H9 (cell line): ENCODE results near the gene AVEN. TPM values are rescaled to one million over a fixed set of nuclear protein-coding genes. Genes with fewer than 3 reads are reported as not detected.

Experiments
- DNase-seq: peaks from one replicate; pipeline ENCODE4 v3.0.0-alpha.2; 2017
- H2AFZ ChIP-seq: one replicate; pipeline ENCODE4 v1.6.1; 2013; ENCODE audit warnings: mild to moderate bottlenecking, low read length, control low read depth, moderate library complexity
- H2AK5ac ChIP-seq: 2 replicates; pipeline ENCODE4 v1.6.1; 2013; ENCODE audit warnings: low read length, control low read depth, mixed read lengths; ENCODE audit not compliant: insufficient read length
- H2BK120ac ChIP-seq: one replicate; pipeline ENCODE4 v1.6.1; 2013; ENCODE audit warnings: low read depth, mild to moderate bottlenecking, low read length, control low read depth, inconsistent platforms; ENCODE audit not compliant: poor library complexity, severe bottlenecking
- H2BK12ac ChIP-seq: 2 replicates; pipeline ENCODE4 v1.6.1; 2013; ENCODE audit warnings: low read length, control low read depth, mixed read lengths, low read depth; ENCODE audit not compliant: insufficient read length
- H2BK15ac ChIP-seq: 2 replicates; pipeline ENCODE4 v1.6.1; 2013; ENCODE audit warnings: low read depth, low read length, control low read depth
- H2BK20ac ChIP-seq: one replicate; pipeline ENCODE4 v1.6.1; 2013; ENCODE audit warnings: low read depth, mild to moderate bottlenecking, low read length, control low read depth, inconsistent platforms; ENCODE audit not compliant: poor library complexity, severe bottlenecking
- H2BK5ac ChIP-seq: 2 replicates; pipeline ENCODE4 v1.6.1; 2013; ENCODE audit warnings: low read length, control low read depth, mixed read lengths; ENCODE audit not compliant: insufficient read length
- H3K14ac ChIP-seq: 2 replicates; pipeline ENCODE4 v1.6.1; 2013; ENCODE audit warnings: low read length, control low read depth; ENCODE audit not compliant: insufficient read depth
- H3K18ac ChIP-seq: 2 replicates; pipeline ENCODE4 v1.6.1; 2013; ENCODE audit warnings: low read depth, mild to moderate bottlenecking, mixed read lengths, low read length, control low read depth; ENCODE audit not compliant: insufficient read length
- H3K23ac ChIP-seq: 2 replicates; pipeline ENCODE4 v1.6.1; 2013; ENCODE audit warnings: low read length, control low read depth, mixed read lengths, low read depth; ENCODE audit not compliant: insufficient read length
- H3K23me2 ChIP-seq: 2 replicates; pipeline ENCODE4 v1.6.1; 2013; ENCODE audit warnings: low read depth, mild to moderate bottlenecking, mixed read lengths, low read length, control low read depth; ENCODE audit not compliant: insufficient read length, poor library complexity, severe bottlenecking
- H3K27ac ChIP-seq: 2 replicates; pipeline ENCODE4 v1.5.1; 2013; ENCODE audit warnings: low read length, control low read depth, mixed read lengths, low read depth; ENCODE audit not compliant: insufficient read length
- H3K27me3 ChIP-seq: 2 replicates; pipeline ENCODE4 v1.6.1; 2013; ENCODE audit warnings: low read length, control low read depth, inconsistent platforms; ENCODE audit not compliant: insufficient read depth
- H3K4ac ChIP-seq: 2 replicates; pipeline ENCODE4 v1.6.1; 2013; ENCODE audit warnings: low read depth, mild to moderate bottlenecking, control low read depth, inconsistent platforms, low read length, moderate library complexity
- H3K4me1 ChIP-seq: 2 replicates; pipeline ENCODE4 v1.6.1; 2013; ENCODE audit warnings: low read length, control low read depth, inconsistent platforms; ENCODE audit not compliant: insufficient read depth
- H3K4me2 ChIP-seq: 2 replicates; pipeline ENCODE4 v1.6.1; 2013; ENCODE audit warnings: low read length, control low read depth, mixed read lengths; ENCODE audit not compliant: insufficient read length, insufficient read depth
- H3K56ac ChIP-seq: 2 replicates; pipeline ENCODE4 v1.6.1; 2013; ENCODE audit warnings: low read depth, mild to moderate bottlenecking, mixed read lengths, low read length, control low read depth; ENCODE audit not compliant: insufficient read length
- H3K79me1 ChIP-seq: 2 replicates; pipeline ENCODE4 v1.6.1; 2013; ENCODE audit warnings: low read depth, mild to moderate bottlenecking, moderate library complexity, low read length, control low read depth, inconsistent platforms; ENCODE audit not compliant: insufficient read depth, poor library complexity, severe bottlenecking
- H3K79me2 ChIP-seq: 2 replicates; pipeline ENCODE4 v1.6.1; 2013; ENCODE audit warnings: low read length, control low read depth, inconsistent platforms; ENCODE audit not compliant: insufficient read depth
- H3K9ac ChIP-seq: 2 replicates; pipeline ENCODE4 v1.6.1; 2013; ENCODE audit warnings: low read length, control low read depth, mixed read lengths; ENCODE audit not compliant: insufficient read length; ENCODE audit errors: extremely low read depth
- H3K9me3 ChIP-seq: one replicate; pipeline ENCODE4 v1.6.1; 2013; ENCODE audit warnings: low read depth, low read length, inconsistent platforms; ENCODE audit not compliant: control insufficient read depth
- H3T11ph ChIP-seq: one replicate; pipeline ENCODE4 v1.6.1; 2013; ENCODE audit warnings: mild to moderate bottlenecking, low read length, control low read depth, inconsistent platforms
- H4K20me1 ChIP-seq: one replicate; pipeline ENCODE4 v1.6.1; 2013; ENCODE audit not compliant: control insufficient read depth, insufficient read length, insufficient read depth
- H4K5ac ChIP-seq: 2 replicates; pipeline ENCODE4 v1.6.1; 2013; ENCODE audit warnings: low read depth, mild to moderate bottlenecking, mixed read lengths, low read length, control low read depth; ENCODE audit not compliant: insufficient read length
- H4K8ac ChIP-seq: replicated peaks from 2 replicates; pipeline ENCODE4 v1.6.1; 2013; ENCODE audit warnings: low read length, control low read depth, mixed read lengths, low read depth; ENCODE audit not compliant: insufficient read length
- H4K91ac ChIP-seq: 2 replicates; pipeline ENCODE4 v1.6.1; 2013; ENCODE audit warnings: low read depth, mild to moderate bottlenecking, moderate library complexity, mixed read lengths, low read length, control low read depth; ENCODE audit not compliant: insufficient read length
- H3K27ac Mint-ChIP-seq, 3 experiments: 2 replicates in 2 of 3; 3 replicates in 1 of 3; pipeline ENCODE4 v1.8.0; 2020 to 2021; ENCODE audit warnings: mixed read lengths in 3 of 3, mild to moderate bottlenecking in 1 of 3, moderate library complexity in 1 of 3
- H3K27me3 Mint-ChIP-seq: 2 replicates; pipeline ENCODE4 v1.8.0; 2021; ENCODE audit warnings: low read depth, mild to moderate bottlenecking, moderate library complexity, mixed read lengths
- H3K36me3 Mint-ChIP-seq, 3 experiments: 2 replicates in 2 of 3; 3 replicates in 1 of 3; pipeline ENCODE4 v1.8.0; 2020 to 2021; ENCODE audit warnings: low read depth in 3 of 3, mixed read lengths in 3 of 3; ENCODE audit not compliant: insufficient read depth in 1 of 3
- H3K4me1 Mint-ChIP-seq, 2 experiments: 2 replicates each; pipeline ENCODE4 v1.8.0; 2020; ENCODE audit warnings: mixed read lengths in 2 of 2
- H3K4me3 Mint-ChIP-seq, 2 experiments: 2 replicates in 1 of 2; 3 replicates in 1 of 2; pipeline ENCODE4 v1.8.0; 2020 to 2021; ENCODE audit warnings: mild to moderate bottlenecking in 2 of 2, mixed read lengths in 2 of 2, moderate library complexity in 1 of 2
- H3K9me3 Mint-ChIP-seq, 2 experiments: 2 replicates in 1 of 2; 3 replicates in 1 of 2; pipeline ENCODE4 v1.8.0; 2020; ENCODE audit warnings: mild to moderate bottlenecking in 2 of 2, mixed read lengths in 2 of 2, moderate library complexity in 1 of 2
- CTCF ChIP-seq: fragments of 200-600 bp; sonication (generic); conservative IDR thresholded peaks from 3 replicates; pipeline ENCODE4 v1.8.0; 2021; ENCODE audit warnings: antibody characterized with exemption, mild to moderate bottlenecking
- WGBS: extraction: QIAGEN DNeasy Blood & Tissue Kit; methylation state at CpG from one replicate; pipeline ENCODE4 v1.1.7; 2013; ENCODE audit warnings: missing lambda C conversion rate, low lambda C conversion rate, mixed read lengths; ENCODE audit not compliant: insufficient read length; ENCODE audit errors: extremely low coverage; 5-methylcytosine and 5-hydroxymethylcytosine counted together
- total RNA-seq: library from RNA; stranded (reverse); gene quantifications from 2 replicates; pipeline ENCODE4 v1.2.1, GENCODE V29; 2021

Gene AVEN
- total RNA-seq, 1 experiment from 2014 or later: 16.1 TPM

- no peak overlapping the region for H3K4me2 ChIP-seq
- H3K27ac Mint-ChIP-seq: no peak overlapping the region
- no peak overlapping the region for H2BK12ac ChIP-seq
- no peaks in the 10 kb centered on the region for H3K79me1 ChIP-seq
- H2AFZ ChIP-seq: no peak overlapping the region
- no peaks in the 10 kb centered on the region for H3K79me2 ChIP-seq
- H3K9ac ChIP-seq: no peak overlapping the region
- no CpG with 5 or more reads among the region's 3 CpGs for WGBS
- H3K14ac ChIP-seq: no peak overlapping the region
- H3K4ac ChIP-seq: no peak overlapping the region
- no peak overlapping the region for H2BK120ac ChIP-seq
- no peaks in the 10 kb centered on the region for H4K20me1 ChIP-seq
- H2BK15ac ChIP-seq: no peak overlapping the region
- H3K23me2 ChIP-seq: no peaks in the 10 kb centered on the region
- no peak overlapping the region for H3K4me3 Mint-ChIP-seq
- no peaks in the 10 kb centered on the region for H3K27me3 Mint-ChIP-seq
- H3K36me3 Mint-ChIP-seq: no peaks in the 10 kb centered on the region
- H3K4me1 ChIP-seq: no peaks in the 10 kb centered on the region
- no peak overlapping the region for H3K18ac ChIP-seq
- no peak overlapping the region for H2BK20ac ChIP-seq
- H2AK5ac ChIP-seq: no peak overlapping the region
- H4K8ac ChIP-seq: no peak overlapping the region
- no peak overlapping the region for H4K91ac ChIP-seq
- H2BK5ac ChIP-seq: no peak overlapping the region
- no peak overlapping the region for H3K56ac ChIP-seq
- no peak overlapping the region for H3K23ac ChIP-seq
- no peaks in the 10 kb centered on the region for H3K27me3 ChIP-seq
- no peaks in the 10 kb centered on the region for H3K4me1 Mint-ChIP-seq
- H3T11ph ChIP-seq: no peak overlapping the region
- H3K9me3 Mint-ChIP-seq: no peaks in the 10 kb centered on the region
- TF ChIP-seq CTCF: no peak
- no peak overlapping the region for H3K27ac ChIP-seq
- H4K5ac ChIP-seq: no peak overlapping the region
- DNase-seq: no peak
- H3K9me3 ChIP-seq: no peaks in the 10 kb centered on the region
Observed at GRCh38 chr15:34059946-34060345, 20.9 kb upstream of the AVEN start.
